Prostate gland (tissue), 2 donors: Measurements from ENCODE around the gene C11orf21. TPM values are rescaled to one million over a fixed set of nuclear protein-coding genes. Genes with fewer than 3 reads are reported as not detected.

Experiments used
- DNase-seq: peaks from one replicate; pipeline ENCODE4 v3.0.0-alpha.2; 2019; ENCODE audit warnings: low spot score
- H3K27ac ChIP-seq, 2 donors: fragments of 200-600 bp; sonication (generic); 2 replicates each; pipeline ENCODE4 v1.5.1; 2017 to 2019
- H3K27me3 ChIP-seq: fragments of 200-600 bp; sonication (generic); replicated peaks from 2 replicates; pipeline ENCODE4 v1.5.1; 2019; ENCODE audit not compliant: insufficient read depth
- H3K36me3 ChIP-seq, 2 donors: fragments of 200-600 bp; sonication (generic); 1 replicate in 1 of 2; 2 replicates in 1 of 2; pipeline versions ENCODE4 v1.5.1 to v1.8.1; 2017 to 2019
- H3K4me1 ChIP-seq: fragments of 200-600 bp; sonication (generic); replicated peaks from 2 replicates; pipeline ENCODE4 v1.5.1; 2019
- H3K4me3 ChIP-seq, 2 donors: fragments of 200-600 bp; sonication (generic); 2 replicates each; pipeline ENCODE4 v1.5.1; 2017 to 2019
- H3K9me3 ChIP-seq: fragments of 200-600 bp; sonication (generic); 2 replicates; pipeline ENCODE4 v1.5.1; 2017
- CTCF ChIP-seq, 4 experiments: fragments of 200-600 bp in 2 of 4; fragments of 450-650 bp in 2 of 4; sonication (generic) in 2 of 4; IDR thresholded peaks; 1 replicate in 3 of 4; 2 replicates in 1 of 4; pipeline ENCODE4 v1.5.1; 2016 to 2019; ENCODE audit warnings: antibody characterized with exemption in 4 of 4, mild to moderate bottlenecking in 2 of 4, moderate library complexity in 2 of 4
- POLR2A ChIP-seq: fragments of 450-650 bp; IDR thresholded peaks from one replicate; pipeline ENCODE4 v1.6.1; 2016; ENCODE audit warnings: antibody characterized with exemption, mild to moderate bottlenecking
- POLR2AphosphoS5 ChIP-seq: sonication (generic); formaldehyde crosslinking; IDR thresholded peaks from one replicate; pipeline ENCODE4 v1.6.1; 2017; ENCODE audit warnings: antibody characterized with exemption
- WGBS: methylation state at CpG from one replicate; pipeline ENCODE4 v1.1.5; 2018; 5-methylcytosine and 5-hydroxymethylcytosine counted together
- intact Hi-C: fragments of 100-400 bp; cut with DNase I; formaldehyde crosslinking; loops from one replicate; pipeline ENCODE4 v1.14.2; 2022
- total RNA-seq, 2 donors: library from RNA; depleted of rRNA; stranded (reverse); fragments of >200 nt; gene quantifications; one replicate each; pipeline ENCODE4 v1.1.0, GENCODE V29; 2016

Gene C11orf21
- total RNA-seq, 2 donors from 2014 or later = 0.85 TPM; not detected in 1

GRCh38 chr11:2277933-2278523, 23.7 kb downstream of the C11orf21 start:
- Histone ChIP-seq H3K9me3 (no peaks in the 10 kb centered on the region), H3K4me1 (no peaks in the 10 kb centered on the region), H3K27ac (no peak overlapping the region), H3K36me3 (no peaks in the 10 kb centered on the region), H3K4me3 (no peak overlapping the region), H3K27me3 (no peaks in the 10 kb centered on the region)
- TF ChIP-seq POLR2A (no peak), CTCF (IDR thresholded peaks at IDR 0.05) (no peak)
- no peak for DNase-seq
- WGBS = 90% methylated on average over 6 of the region's 6 CpGs
- intact Hi-C loops = no loop called here

- 61% methylated on average over 6 of the region's 6 CpGs for WGBS
- Histone ChIP-seq H3K4me3 (no peak overlapping the region), H3K36me3 (no peaks in the 10 kb centered on the region), H3K27ac (no peak overlapping the region), H3K9me3 (no peaks in the 10 kb centered on the region), H3K27me3 (no peaks in the 10 kb centered on the region), H3K4me1 (no peaks in the 10 kb centered on the region)
- no peak for TF ChIP-seq POLR2A
- no peak for DNase-seq
- intact Hi-C loops = no loop called here
Measured at GRCh38 chr11:2277008-2277346, 24.7 kb downstream of the C11orf21 start.

GRCh38 chr11:2276280-2277007, 25.3 kb downstream of the C11orf21 start:
- TF ChIP-seq POLR2AphosphoS5 (no peak), POLR2A (no peak), CTCF (IDR thresholded peaks at IDR 0.05) (no peak)
- no peak for DNase-seq
- H3K36me3 ChIP-seq = no peaks in the 10 kb centered on the region
- H3K4me3 ChIP-seq = no peak overlapping the region
- H3K27ac ChIP-seq = no peak overlapping the region
- intact Hi-C loops = no loop called here
- no peaks in the 10 kb centered on the region for H3K9me3 ChIP-seq
- H3K4me1 ChIP-seq = no peaks in the 10 kb centered on the region
- 96% methylated on average over 14 of the region's 14 CpGs for WGBS
- no peaks in the 10 kb centered on the region for H3K27me3 ChIP-seq

GRCh38 chr11:2275334-2276279, 26.1 kb downstream of the C11orf21 start:
- intact Hi-C loops = no loop called here
- 93% methylated on average over 30 of the region's 30 CpGs for WGBS
- no peak for DNase-seq
- Histone ChIP-seq H3K9me3 (no peaks in the 10 kb centered on the region), H3K4me3 (no peak overlapping the region), H3K27me3 (no peaks in the 10 kb centered on the region), H3K4me1 (peaks cover 6% of the 10 kb centered on the region), H3K27ac (no peak overlapping the region), H3K36me3 (no peaks in the 10 kb centered on the region)
- TF ChIP-seq CTCF (IDR thresholded peaks at IDR 0.05) (no peak), POLR2A (no peak), POLR2AphosphoS5 (no peak)

GRCh38 chr11:2273771-2274170, 27.9 kb downstream of the C11orf21 start:
- DNase-seq = no peak
- intact Hi-C loops = no loop called here
- TF ChIP-seq CTCF (IDR thresholded peaks at IDR 0.05) (no peak), POLR2AphosphoS5 (no peak), POLR2A (no peak)
- H3K9me3 ChIP-seq = no peaks in the 10 kb centered on the region
- no peak overlapping the region for H3K4me3 ChIP-seq
- H3K27ac ChIP-seq = no peak overlapping the region
- H3K36me3 ChIP-seq = no peaks in the 10 kb centered on the region
- H3K4me1 ChIP-seq = peaks cover 11% of the 10 kb centered on the region
- H3K27me3 ChIP-seq = no peaks in the 10 kb centered on the region
- WGBS = 83% methylated on average over 12 of the region's 12 CpGs
